Peyer's patch (tissue), 4 donors: Measurements from ENCODE around the gene PIGN.

Experiments
- CTCF ChIP-seq, 6 experiments: fragments of 450-650 bp in 4 of 6; fragments of 200-600 bp in 2 of 6; sonication (generic) in 1 of 6; IDR thresholded peaks; one replicate each; pipeline ENCODE4 v1.5.1; 2017 to 2019; ENCODE audit warnings: antibody characterized with exemption in 6 of 6, mild to moderate bottlenecking in 3 of 6, moderate library complexity in 1 of 6
- POLR2A ChIP-seq, 2 donors: fragments of 450-650 bp; IDR thresholded peaks; one replicate each; pipeline ENCODE4 v1.5.1; 2017; ENCODE audit warnings: antibody characterized with exemption in 2 of 2, mild to moderate bottlenecking in 2 of 2, moderate library complexity in 2 of 2

- TF ChIP-seq CTCF (IDR thresholded peaks at IDR 0.05) (no peak), POLR2A (IDR thresholded peaks at IDR 0.05) (no peak)
These were observed 142.3 kb downstream of the PIGN start for GRCh38 chr18:62044490-62045000.
